K562 (cell line): ENCODE data around the gene ATP8B2. TPM values are rescaled to one million over a fixed set of nuclear protein-coding genes. Genes with fewer than 3 reads are reported as not detected.
"Not testable (repeated sequence)": the region's sequence is repeated elsewhere in the genome, so short reads cannot be mapped to it uniquely, and the experiment has no call there.

ENCODE experiments used
- ARHGAP35 ChIP-seq: fragments of 450-650 bp; IDR thresholded peaks from 2 replicates; pipeline ENCODE4 v1.6.1; 2018; ENCODE audit not compliant: partially characterized antibody
- ASH1L ChIP-seq: fragments of 450-650 bp; IDR thresholded peaks from 2 replicates; pipeline ENCODE4 v1.6.1; 2018; ENCODE audit warnings: borderline replicate concordance, mild to moderate bottlenecking, low read depth; ENCODE audit not compliant: partially characterized antibody
- FOXK2 ChIP-seq, 2 experiments: fragments of 450-650 bp; IDR thresholded peaks in 1 of 2; conservative IDR thresholded peaks in 1 of 2; 2 replicates each; pipeline ENCODE4 v1.6.1; 2016; ENCODE audit warnings: low read depth in 2 of 2, mild to moderate bottlenecking in 1 of 2
- HDGF ChIP-seq: fragments of 450-650 bp; IDR thresholded peaks from 2 replicates; pipeline ENCODE4 v1.6.1; 2016
- LARP7 ChIP-seq: fragments of 450-650 bp; IDR thresholded peaks from 2 replicates; pipeline ENCODE4 v1.6.1; 2016
- MCM7 ChIP-seq, 2 experiments: fragments of 450-650 bp; IDR thresholded peaks; 2 replicates each; pipeline ENCODE4 v1.6.1; 2016 to 2018
- MIER1 ChIP-seq: fragments of 450-650 bp; IDR thresholded peaks from 2 replicates; pipeline ENCODE4 v1.6.1; 2016; ENCODE audit warnings: antibody characterized with exemption, mild to moderate bottlenecking, low read depth
- NR4A1 ChIP-seq, 2 experiments: fragments of 250-450 bp in 1 of 2; fragments of 450-650 bp in 1 of 2; sonication (Bioruptor Pico) in 1 of 2; IDR thresholded peaks; 2 replicates each; pipeline versions ENCODE4 v1.4.0 to v1.6.1; 2016 to 2020; ENCODE audit warnings: mild to moderate bottlenecking in 2 of 2, missing compliant biosample characterization in 1 of 2, missing genetic modification characterization in 1 of 2, moderate library complexity in 1 of 2
- PHB2 ChIP-seq: fragments of 450-650 bp; IDR thresholded peaks from 2 replicates; pipeline ENCODE4 v1.6.1; 2017; ENCODE audit warnings: low read depth
- SMARCA5 ChIP-seq: fragments of 450-650 bp; IDR thresholded peaks from 2 replicates; pipeline ENCODE4 v1.6.1; 2016
- polyA plus RNA-seq, 8 experiments: library from polyadenylated mRNA; depleted of rRNA in 4 of 8; stranded (reverse) in 5 of 8; unstranded in 3 of 8; fragments of >200 nt; fragmentation: Nextera tagmentation in 2 of 8; fragmentation: Illumina TruSeq in 1 of 8; extraction: Ambion mirVana in 2 of 8; extraction: Trizol in 1 of 8; gene quantifications; 2 replicates each; pipeline versions ENCODE4 v1.2.1 to v1.2.3, GENCODE V29; 2011 to 2014; ENCODE audit warnings: inconsistent platforms in 1 of 8, missing spikeins in 1 of 8
- total RNA-seq, 7 experiments: library from RNA; depleted of rRNA in 6 of 7; stranded (reverse); fragments of >200 nt in 6 of 7; fragmentation: Illumina TruSeq in 2 of 7; extraction: Trizol in 2 of 7; gene quantifications; 2 replicates each; pipeline versions ENCODE4 v1.2.1 to v1.2.3, GENCODE V29; 2011 to 2021; ENCODE audit warnings: low replicate concordance in 1 of 7
- TF ChIP-seq, protein P1 (sequence below), 2 experiments: fragments of 450-650 bp; IDR thresholded peaks; 2 replicates each; pipeline ENCODE4 v1.6.1; 2016
- TF ChIP-seq, protein P2 (sequence below): fragments of 450-650 bp; IDR thresholded peaks from 2 replicates; pipeline ENCODE4 v1.6.1; 2018; ENCODE audit not compliant: partially characterized antibody
- TF ChIP-seq, protein P3 (sequence below): fragments of 450-650 bp; IDR thresholded peaks from 2 replicates; pipeline ENCODE4 v1.7.0; 2016; ENCODE audit warnings: borderline replicate concordance
- TF ChIP-seq, protein P4 (sequence below): fragments of 450-650 bp; conservative IDR thresholded peaks from 2 replicates; pipeline ENCODE4 v1.6.1; 2016; ENCODE audit warnings: missing genetic modification characterization, low read depth, mild to moderate bottlenecking, control low read depth, missing compliant biosample characterization

Gene ATP8B2
- total and polyA plus RNA-seq, 9 of the 15 experiments (the other 6 are each of a cell fraction or from before 2014, with no cell fraction given) = 0.27 to 33.2 (median 18.4) TPM

DNA sequence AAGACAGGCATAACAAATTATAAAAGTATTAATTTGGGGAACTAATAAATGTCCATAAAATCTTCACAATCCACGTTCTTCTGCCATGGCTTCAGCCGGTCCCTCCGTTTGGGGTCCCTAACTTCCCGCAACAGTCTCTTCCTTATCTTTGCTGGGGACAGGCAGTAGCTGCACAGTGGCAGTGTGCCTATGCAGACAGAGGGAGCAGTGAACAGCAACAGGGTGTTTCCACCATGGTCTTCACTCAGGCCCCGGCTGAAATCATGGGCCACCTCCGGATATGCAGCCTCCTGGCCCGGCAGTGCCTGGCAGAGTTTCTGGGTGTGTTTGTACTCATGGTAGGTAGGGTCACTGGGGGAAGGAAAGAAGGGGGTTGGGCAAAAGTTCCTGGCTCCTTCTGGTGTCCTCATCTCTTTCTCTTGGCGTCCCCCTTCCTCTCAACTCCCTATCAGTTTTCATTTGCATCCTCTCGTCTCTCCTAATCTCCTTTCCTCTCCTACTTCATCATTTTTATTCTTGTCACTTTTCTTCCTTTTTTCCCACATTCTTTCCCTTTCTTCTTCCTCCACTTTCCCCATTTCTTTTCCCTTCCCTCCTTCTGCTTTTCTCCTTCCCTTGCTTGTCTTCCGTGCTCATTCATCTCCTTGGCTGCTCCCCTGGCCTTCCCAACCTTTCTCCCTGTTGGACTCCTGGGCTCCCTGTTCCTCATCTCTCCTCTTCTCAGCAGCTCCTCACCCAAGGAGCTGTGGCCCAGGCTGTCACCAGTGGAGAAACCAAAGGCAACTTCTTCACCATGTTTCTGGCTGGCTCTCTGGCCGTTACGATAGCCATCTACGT is 12.9 kb upstream of the ATP8B2 start (continued):
- peak; percentile 38 for TF ChIP-seq ASH1L
- peak; percentile 68 for TF ChIP-seq SMARCA5
- 0 out of 4 replicates have a peak, but pooled peaks of 1 of the 2 experiments have one; percentile 14 for TF ChIP-seq MCM7 (IDR thresholded peaks at IDR 0.05)
- TF ChIP-seq, protein P1, sequence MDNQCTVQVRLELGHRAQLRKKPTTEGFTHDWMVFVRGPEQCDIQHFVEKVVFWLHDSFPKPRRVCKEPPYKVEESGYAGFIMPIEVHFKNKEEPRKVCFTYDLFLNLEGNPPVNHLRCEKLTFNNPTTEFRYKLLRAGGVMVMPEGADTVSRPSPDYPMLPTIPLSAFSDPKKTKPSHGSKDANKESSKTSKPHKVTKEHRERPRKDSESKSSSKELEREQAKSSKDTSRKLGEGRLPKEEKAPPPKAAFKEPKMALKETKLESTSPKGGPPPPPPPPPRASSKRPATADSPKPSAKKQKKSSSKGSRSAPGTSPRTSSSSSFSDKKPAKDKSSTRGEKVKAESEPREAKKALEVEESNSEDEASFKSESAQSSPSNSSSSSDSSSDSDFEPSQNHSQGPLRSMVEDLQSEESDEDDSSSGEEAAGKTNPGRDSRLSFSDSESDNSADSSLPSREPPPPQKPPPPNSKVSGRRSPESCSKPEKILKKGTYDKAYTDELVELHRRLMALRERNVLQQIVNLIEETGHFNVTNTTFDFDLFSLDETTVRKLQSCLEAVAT (IDR thresholded peaks at IDR 0.05) = peak; percentile 52 to 68; a peak in 1 of 4 replicates
- peak in 1 of 2 experiments; percentile 21; a peak in 1 of 4 replicates for TF ChIP-seq FOXK2 (conservative IDR thresholded peaks at IDR 0.05 in 1 of 2, IDR thresholded peaks at IDR 0.05 in 1 of 2; ENCODE audit: low read depth in 2 of 2)
- 0 out of 2 replicates have a peak, but pooled peaks have one; percentile 32 for TF ChIP-seq PHB2
- TF ChIP-seq ARHGAP35 = peak; percentile 82
- 0 out of 2 replicates have a peak, but pooled peaks have one; percentile 59 for TF ChIP-seq HDGF
- TF ChIP-seq NR4A1 (CRISPR knock-in tag; IDR thresholded peaks at IDR 0.05) = not testable (repeated sequence)
- TF ChIP-seq NR4A1 (tag; IDR thresholded peaks at IDR 0.05) = 0 out of 2 replicates have a peak, but pooled peaks have one; percentile 18
- TF ChIP-seq, protein P2, sequence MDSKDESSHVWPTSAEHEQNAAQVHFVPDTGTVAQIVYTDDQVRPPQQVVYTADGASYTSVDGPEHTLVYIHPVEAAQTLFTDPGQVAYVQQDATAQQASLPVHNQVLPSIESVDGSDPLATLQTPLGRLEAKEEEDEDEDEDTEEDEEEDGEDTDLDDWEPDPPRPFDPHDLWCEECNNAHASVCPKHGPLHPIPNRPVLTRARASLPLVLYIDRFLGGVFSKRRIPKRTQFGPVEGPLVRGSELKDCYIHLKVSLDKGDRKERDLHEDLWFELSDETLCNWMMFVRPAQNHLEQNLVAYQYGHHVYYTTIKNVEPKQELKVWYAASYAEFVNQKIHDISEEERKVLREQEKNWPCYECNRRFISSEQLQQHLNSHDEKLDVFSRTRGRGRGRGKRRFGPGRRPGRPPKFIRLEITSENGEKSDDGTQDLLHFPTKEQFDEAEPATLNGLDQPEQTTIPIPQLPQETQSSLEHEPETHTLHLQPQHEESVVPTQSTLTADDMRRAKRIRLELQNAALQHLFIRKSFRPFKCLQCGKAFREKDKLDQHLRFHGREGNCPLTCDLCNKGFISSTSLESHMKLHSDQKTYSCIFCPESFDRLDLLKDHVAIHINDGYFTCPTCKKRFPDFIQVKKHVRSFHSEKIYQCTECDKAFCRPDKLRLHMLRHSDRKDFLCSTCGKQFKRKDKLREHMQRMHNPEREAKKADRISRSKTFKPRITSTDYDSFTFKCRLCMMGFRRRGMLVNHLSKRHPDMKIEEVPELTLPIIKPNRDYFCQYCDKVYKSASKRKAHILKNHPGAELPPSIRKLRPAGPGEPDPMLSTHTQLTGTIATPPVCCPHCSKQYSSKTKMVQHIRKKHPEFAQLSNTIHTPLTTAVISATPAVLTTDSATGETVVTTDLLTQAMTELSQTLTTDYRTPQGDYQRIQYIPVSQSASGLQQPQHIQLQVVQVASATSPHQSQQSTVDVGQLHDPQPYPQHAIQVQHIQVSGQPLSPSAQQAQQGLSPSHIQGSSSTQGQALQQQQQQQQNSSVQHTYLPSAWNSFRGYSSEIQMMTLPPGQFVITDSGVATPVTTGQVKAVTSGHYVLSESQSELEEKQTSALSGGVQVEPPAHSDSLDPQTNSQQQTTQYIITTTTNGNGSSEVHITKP = peak; percentile 88
- 0 out of 2 replicates have a peak, but pooled peaks have one; percentile 19 for TF ChIP-seq MIER1
- TF ChIP-seq, protein P3, sequence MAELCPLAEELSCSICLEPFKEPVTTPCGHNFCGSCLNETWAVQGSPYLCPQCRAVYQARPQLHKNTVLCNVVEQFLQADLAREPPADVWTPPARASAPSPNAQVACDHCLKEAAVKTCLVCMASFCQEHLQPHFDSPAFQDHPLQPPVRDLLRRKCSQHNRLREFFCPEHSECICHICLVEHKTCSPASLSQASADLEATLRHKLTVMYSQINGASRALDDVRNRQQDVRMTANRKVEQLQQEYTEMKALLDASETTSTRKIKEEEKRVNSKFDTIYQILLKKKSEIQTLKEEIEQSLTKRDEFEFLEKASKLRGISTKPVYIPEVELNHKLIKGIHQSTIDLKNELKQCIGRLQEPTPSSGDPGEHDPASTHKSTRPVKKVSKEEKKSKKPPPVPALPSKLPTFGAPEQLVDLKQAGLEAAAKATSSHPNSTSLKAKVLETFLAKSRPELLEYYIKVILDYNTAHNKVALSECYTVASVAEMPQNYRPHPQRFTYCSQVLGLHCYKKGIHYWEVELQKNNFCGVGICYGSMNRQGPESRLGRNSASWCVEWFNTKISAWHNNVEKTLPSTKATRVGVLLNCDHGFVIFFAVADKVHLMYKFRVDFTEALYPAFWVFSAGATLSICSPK = 0 out of 2 replicates have a peak, but pooled peaks have one; percentile 82
- peak; percentile 79; the same call in 1 of the 2 replicates for TF ChIP-seq LARP7
- TF ChIP-seq, protein P4, sequence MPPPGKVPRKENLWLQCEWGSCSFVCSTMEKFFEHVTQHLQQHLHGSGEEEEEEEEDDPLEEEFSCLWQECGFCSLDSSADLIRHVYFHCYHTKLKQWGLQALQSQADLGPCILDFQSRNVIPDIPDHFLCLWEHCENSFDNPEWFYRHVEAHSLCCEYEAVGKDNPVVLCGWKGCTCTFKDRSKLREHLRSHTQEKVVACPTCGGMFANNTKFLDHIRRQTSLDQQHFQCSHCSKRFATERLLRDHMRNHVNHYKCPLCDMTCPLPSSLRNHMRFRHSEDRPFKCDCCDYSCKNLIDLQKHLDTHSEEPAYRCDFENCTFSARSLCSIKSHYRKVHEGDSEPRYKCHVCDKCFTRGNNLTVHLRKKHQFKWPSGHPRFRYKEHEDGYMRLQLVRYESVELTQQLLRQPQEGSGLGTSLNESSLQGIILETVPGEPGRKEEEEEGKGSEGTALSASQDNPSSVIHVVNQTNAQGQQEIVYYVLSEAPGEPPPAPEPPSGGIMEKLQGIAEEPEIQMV (tag) = peak; percentile 61; the same call in 1 of the 2 replicates
